Epithelial cell of proximal tubule (primary cell): ENCODE data around the gene SMIM31. TPM values are rescaled to one million over a fixed set of nuclear protein-coding genes. Genes with fewer than 3 reads are reported as not detected.

ENCODE experiments used
- DNase-seq: peaks from one replicate; pipeline ENCODE4 v3.0.0-alpha.2; 2011; ENCODE audit warnings: low read depth
- H3K4me3 ChIP-seq: 2 replicates; pipeline ENCODE4 v1.5.1; 2011; ENCODE audit warnings: low read depth, mild to moderate bottlenecking, low read length
- total RNA-seq: library from RNA; depleted of rRNA; stranded (reverse); fragments of >200 nt; gene quantifications from 2 replicates; pipeline ENCODE4 v1.2.3, GENCODE V29; 2015
- TF ChIP-seq, protein P1 (sequence below): conservative IDR thresholded peaks from 2 replicates; pipeline ENCODE4 v1.5.1; 2012; ENCODE audit warnings: low read depth, mild to moderate bottlenecking, low read length

The SMIM31 gene
- total RNA-seq, 1 donor from 2014 or later, result not detected

DNA sequence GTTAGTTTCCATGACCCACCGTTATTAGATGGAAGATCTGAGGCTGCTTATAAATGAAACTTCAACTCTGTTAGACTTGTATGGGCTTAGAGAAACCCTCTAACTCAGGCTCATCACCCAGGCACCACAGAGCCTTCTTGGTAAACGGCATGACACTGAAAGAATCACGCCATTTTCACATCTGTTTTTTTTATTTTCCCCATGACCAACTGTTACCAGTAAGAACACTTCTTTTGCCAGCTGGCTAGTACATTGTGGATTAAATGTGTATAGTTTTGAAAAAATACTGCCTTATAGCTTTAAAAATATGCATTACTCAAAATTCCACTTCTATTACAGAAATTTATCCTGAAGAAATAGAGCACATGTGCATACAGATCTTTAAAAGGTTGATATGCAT is 75.0 kb downstream of the SMIM31 start:
- TF ChIP-seq, protein P1, sequence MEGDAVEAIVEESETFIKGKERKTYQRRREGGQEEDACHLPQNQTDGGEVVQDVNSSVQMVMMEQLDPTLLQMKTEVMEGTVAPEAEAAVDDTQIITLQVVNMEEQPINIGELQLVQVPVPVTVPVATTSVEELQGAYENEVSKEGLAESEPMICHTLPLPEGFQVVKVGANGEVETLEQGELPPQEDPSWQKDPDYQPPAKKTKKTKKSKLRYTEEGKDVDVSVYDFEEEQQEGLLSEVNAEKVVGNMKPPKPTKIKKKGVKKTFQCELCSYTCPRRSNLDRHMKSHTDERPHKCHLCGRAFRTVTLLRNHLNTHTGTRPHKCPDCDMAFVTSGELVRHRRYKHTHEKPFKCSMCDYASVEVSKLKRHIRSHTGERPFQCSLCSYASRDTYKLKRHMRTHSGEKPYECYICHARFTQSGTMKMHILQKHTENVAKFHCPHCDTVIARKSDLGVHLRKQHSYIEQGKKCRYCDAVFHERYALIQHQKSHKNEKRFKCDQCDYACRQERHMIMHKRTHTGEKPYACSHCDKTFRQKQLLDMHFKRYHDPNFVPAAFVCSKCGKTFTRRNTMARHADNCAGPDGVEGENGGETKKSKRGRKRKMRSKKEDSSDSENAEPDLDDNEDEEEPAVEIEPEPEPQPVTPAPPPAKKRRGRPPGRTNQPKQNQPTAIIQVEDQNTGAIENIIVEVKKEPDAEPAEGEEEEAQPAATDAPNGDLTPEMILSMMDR, result no peak
- no peak for DNase-seq
- no peak overlapping the region for H3K4me3 ChIP-seq

DNA sequence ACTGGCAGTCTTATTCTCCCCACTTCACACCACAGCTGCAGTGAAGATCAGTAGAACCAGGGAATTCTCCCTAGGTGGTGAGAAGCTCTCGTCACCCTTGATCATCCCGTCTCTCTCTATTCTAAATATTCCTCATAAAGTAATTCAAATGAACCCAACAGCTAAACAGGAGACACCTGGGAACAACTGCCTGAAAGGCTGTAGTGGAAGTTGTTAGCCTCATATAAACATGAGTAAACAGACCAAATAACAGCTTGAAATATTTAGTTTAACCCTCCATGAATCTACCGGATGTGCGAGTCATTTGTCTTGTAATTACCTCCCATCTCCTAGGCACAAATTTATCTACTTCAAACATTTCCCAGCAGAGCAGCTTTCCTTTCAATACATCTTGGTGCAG is 92.6 kb downstream of the SMIM31 start:
- no peak overlapping the region for H3K4me3 ChIP-seq
- no peak for DNase-seq
- TF ChIP-seq, protein P1, result no peak

DNA sequence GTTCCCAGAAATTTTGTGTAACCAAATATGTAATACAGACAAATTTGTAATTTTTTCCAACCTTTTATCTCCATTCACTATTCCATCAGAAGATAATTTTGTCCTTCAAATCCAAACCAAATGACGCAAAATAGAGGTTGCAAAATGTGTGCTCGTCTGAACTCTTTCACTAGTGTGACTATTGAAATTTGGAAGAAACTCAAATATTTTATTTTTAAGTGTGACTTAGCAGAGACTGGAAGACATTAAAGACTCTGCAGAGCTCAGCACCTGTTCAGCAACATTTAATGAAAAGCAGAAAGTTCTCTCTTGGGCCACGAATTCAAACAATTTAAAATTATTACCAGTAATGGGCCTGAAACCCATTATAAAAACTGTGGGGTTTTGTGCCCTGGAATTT is 93.1 kb downstream of the SMIM31 start:
- TF ChIP-seq, protein P1, result no peak
- H3K4me3 ChIP-seq, result no peak overlapping the region
- DNase-seq, result no peak

DNA sequence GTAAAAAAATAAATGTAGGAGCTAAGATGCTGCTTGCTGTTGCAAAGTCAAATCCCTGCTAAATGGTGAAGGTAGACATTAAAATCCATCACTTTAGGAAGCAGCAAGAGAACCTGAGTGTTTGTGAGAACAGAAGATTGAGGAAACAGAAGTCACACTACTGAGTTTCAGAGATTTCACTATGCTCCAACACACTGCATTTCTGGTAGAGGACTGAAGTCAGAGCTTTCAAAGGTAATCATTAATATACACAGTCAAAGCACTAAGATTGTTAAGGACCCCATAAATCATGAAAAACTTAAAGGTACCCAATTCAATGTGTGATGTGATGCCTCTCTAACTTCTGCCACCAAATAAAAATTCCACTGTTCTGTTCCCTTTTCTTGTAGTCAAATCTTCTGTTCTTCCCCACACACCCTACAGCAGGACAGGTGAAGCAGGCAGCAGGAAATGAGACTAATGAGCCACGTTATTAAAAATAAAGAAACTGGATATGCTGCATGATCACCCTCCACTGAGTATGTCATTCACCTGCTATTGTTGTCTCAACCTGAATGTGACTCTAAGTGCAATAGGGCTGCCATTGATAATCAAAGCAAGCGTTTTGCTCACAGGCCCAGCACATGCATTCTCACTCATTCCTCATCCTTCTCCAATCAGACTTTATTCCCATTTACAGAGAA is 94.2 kb downstream of the SMIM31 start:
- no peak for DNase-seq
- no peak overlapping the region for H3K4me3 ChIP-seq
- TF ChIP-seq, protein P1, result no peak

Other genes with a start within 250 kb of the SMIM31 start
- not detected in 2 replicates for gene APELA, start 123.0 kb downstream of the SMIM31 start, total RNA-seq
- 0.94 TPM in 1 of 2 replicates, not detected in the other for gene TRIM61, start 223.5 kb downstream of the SMIM31 start, total RNA-seq